Trophoblast cell (in vitro differentiated cells and primary cell): Measurements from ENCODE around the gene SLAMF9.

Experiments used
- DNase-seq, 2 donors: peaks; one replicate each; pipeline ENCODE4 v3.0.0-alpha.2; 2016
- H2AFZ ChIP-seq: 2 replicates; pipeline ENCODE4 v1.6.1; 2013; ENCODE audit warnings: low read length, moderate library complexity, mild to moderate bottlenecking; ENCODE audit not compliant: insufficient read depth, poor library complexity
- H2AK5ac ChIP-seq: 2 replicates; pipeline ENCODE4 v1.6.1; 2013; ENCODE audit warnings: mild to moderate bottlenecking, low read length
- H2BK120ac ChIP-seq: 2 replicates; pipeline ENCODE4 v1.6.1; 2013; ENCODE audit warnings: low read length, mild to moderate bottlenecking, moderate library complexity; ENCODE audit not compliant: insufficient read depth, poor library complexity
- H2BK12ac ChIP-seq: 2 replicates; pipeline ENCODE4 v1.6.1; 2013; ENCODE audit warnings: mild to moderate bottlenecking, low read length, moderate library complexity
- H2BK5ac ChIP-seq: 2 replicates; pipeline ENCODE4 v1.6.1; 2013; ENCODE audit warnings: low read length, low read depth, moderate library complexity, mild to moderate bottlenecking; ENCODE audit not compliant: poor library complexity
- H3K14ac ChIP-seq: 2 replicates; pipeline ENCODE4 v1.6.1; 2013; ENCODE audit warnings: mild to moderate bottlenecking, low read length
- H3K18ac ChIP-seq: 2 replicates; pipeline ENCODE4 v1.6.1; 2013; ENCODE audit warnings: mild to moderate bottlenecking, low read length
- H3K23ac ChIP-seq: 2 replicates; pipeline ENCODE4 v1.6.1; 2013; ENCODE audit warnings: low read length
- H3K27ac ChIP-seq: 2 replicates; pipeline ENCODE4 v1.5.1; 2013; ENCODE audit warnings: low read depth, mild to moderate bottlenecking, inconsistent platforms, low read length, moderate library complexity
- H3K27me3 ChIP-seq: 2 replicates; pipeline ENCODE4 v1.6.1; 2013; ENCODE audit warnings: inconsistent platforms, mild to moderate bottlenecking, low read length, moderate library complexity; ENCODE audit not compliant: insufficient read depth
- H3K36me3 ChIP-seq, 2 experiments: 1 replicate in 1 of 2; 2 replicates in 1 of 2; pipeline ENCODE4 v1.6.1; 2013; ENCODE audit warnings: low read length in 2 of 2, mild to moderate bottlenecking in 2 of 2, moderate library complexity in 1 of 2; ENCODE audit not compliant: insufficient read depth in 2 of 2, control insufficient read depth in 1 of 2
- H3K4ac ChIP-seq: 2 replicates; pipeline ENCODE4 v1.6.1; 2013; ENCODE audit warnings: low read depth, mild to moderate bottlenecking, low read length, moderate library complexity
- H3K4me1 ChIP-seq, 2 experiments: 1 replicate in 1 of 2; 2 replicates in 1 of 2; pipeline ENCODE4 v1.6.1; 2013; ENCODE audit warnings: low read length in 2 of 2, mild to moderate bottlenecking in 2 of 2, moderate library complexity in 1 of 2; ENCODE audit not compliant: insufficient read depth in 2 of 2, control insufficient read depth in 1 of 2
- H3K4me2 ChIP-seq: 2 replicates; pipeline ENCODE4 v1.6.1; 2013; ENCODE audit warnings: inconsistent platforms, mild to moderate bottlenecking, low read length, moderate library complexity
- H3K4me3 ChIP-seq: 2 replicates; pipeline ENCODE4 v1.5.1; 2013; ENCODE audit warnings: mild to moderate bottlenecking, low read depth, low read length, inconsistent platforms
- H3K79me1 ChIP-seq: one replicate; pipeline ENCODE4 v1.6.1; 2013; ENCODE audit warnings: low read length
- H3K79me2 ChIP-seq: 2 replicates; pipeline ENCODE4 v1.6.1; 2013; ENCODE audit warnings: low read length, mild to moderate bottlenecking; ENCODE audit not compliant: control insufficient read depth, insufficient read depth, poor library complexity
- H3K9ac ChIP-seq: 2 replicates; pipeline ENCODE4 v1.6.1; 2013; ENCODE audit warnings: mild to moderate bottlenecking, low read length
- H3K9me3 ChIP-seq: 2 replicates; pipeline ENCODE4 v1.6.1; 2013; ENCODE audit warnings: low read depth, mild to moderate bottlenecking, control low read depth, inconsistent platforms, low read length; ENCODE audit not compliant: insufficient read depth
- H4K12ac ChIP-seq: 2 replicates; pipeline ENCODE4 v1.6.1; 2013; ENCODE audit warnings: low read depth, mild to moderate bottlenecking, low read length, moderate library complexity
- H4K8ac ChIP-seq: 2 replicates; pipeline ENCODE4 v1.6.1; 2013; ENCODE audit warnings: low read depth, mild to moderate bottlenecking, low read length, moderate library complexity
- H4K91ac ChIP-seq: one replicate; pipeline ENCODE4 v1.6.1; 2013; ENCODE audit warnings: low read depth, mild to moderate bottlenecking, low read length, moderate library complexity
- WGBS: extraction: QIAGEN DNeasy Blood & Tissue Kit; methylation state at CpG from one replicate; pipeline ENCODE4 v1.1.7; 2013; ENCODE audit warnings: missing lambda C conversion rate; ENCODE audit not compliant: insufficient read length, insufficient coverage; ENCODE audit errors: extremely low coverage; 5-methylcytosine and 5-hydroxymethylcytosine counted together

The SLAMF9 gene

DNA sequence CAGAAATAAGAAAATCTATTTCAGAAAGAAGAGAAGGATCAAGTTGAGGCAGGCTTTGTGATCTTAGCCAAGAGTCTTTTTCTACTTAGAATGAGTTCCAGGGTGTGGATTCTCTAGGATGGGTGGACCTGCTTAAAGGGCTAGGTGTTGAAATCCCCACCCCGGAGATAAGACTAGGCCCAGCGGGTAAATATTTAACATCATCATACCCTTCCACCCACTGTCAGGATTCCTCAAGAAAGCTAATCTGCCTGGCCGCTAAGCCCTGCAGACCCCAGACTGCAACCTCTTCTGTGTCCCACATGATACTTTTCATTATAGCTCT lies 14.4 kb downstream of the SLAMF9 start:
- Histone ChIP-seq H2BK120ac (no peak overlapping the region), H2BK5ac (no peak overlapping the region), H3K4ac (no peak overlapping the region), H3K23ac (no peak overlapping the region), H4K8ac (no peak overlapping the region), H3K9ac (no peak overlapping the region), H3K14ac (no peak overlapping the region), H4K12ac (no peak overlapping the region), H3K4me2 (no peak overlapping the region), H3K79me1 (no peaks in the 10 kb centered on the region), H2AK5ac (no peak overlapping the region), H3K27ac (no peak overlapping the region), H3K18ac (no peak overlapping the region), H3K4me3 (no peak overlapping the region), H3K9me3 (no peaks in the 10 kb centered on the region), H3K27me3 (no peaks in the 10 kb centered on the region), H4K91ac (no peak overlapping the region), H3K4me1 (peaks cover 0 to 6% of the 10 kb centered on the region in 2 experiments), H2AFZ (no peak overlapping the region), H2BK12ac (no peak overlapping the region), H3K36me3 (no peaks in the 10 kb centered on the region), H3K79me2 (no peaks in the 10 kb centered on the region)
- DNase-seq: peak in 1 of 2 donors; percentile 60
- WGBS: no CpG with 5 or more reads among the region's 3 CpGs

DNA sequence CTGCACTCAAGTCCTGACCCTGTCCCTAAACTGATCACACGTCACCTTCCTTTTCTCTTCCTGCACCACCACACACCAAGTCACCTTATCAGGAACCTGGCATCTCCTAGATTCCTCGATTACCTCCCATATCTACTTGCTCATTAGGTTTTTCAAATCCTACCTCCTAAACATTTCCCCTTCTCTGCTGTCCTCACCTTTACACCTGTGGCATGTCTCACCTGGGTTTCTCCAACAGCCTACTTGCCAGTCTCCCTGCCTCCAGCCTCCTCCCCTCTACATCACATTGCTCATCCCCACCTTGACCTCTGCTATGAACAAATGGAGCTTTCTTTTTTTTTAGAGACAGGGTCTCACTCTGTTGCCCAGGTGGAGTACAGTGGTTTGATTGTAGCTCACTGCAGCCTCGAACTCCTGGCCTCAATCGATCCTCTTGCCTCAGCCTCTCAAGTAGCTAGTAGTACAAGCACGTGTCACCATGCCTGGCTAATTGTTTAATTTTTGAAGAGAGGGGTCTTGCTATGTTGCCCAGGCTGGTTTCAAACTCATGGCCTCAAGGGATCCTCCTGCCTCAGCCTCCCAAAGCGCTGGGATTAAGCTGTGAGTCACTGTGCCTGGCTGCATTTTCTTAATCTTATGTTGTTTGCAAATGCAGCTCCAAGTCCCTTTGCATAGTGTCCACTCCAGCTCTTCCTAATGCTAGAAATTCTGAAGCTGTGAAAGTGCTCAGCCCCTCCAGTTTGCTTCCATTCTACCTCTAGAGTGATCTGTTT lies 14.9 kb downstream of the SLAMF9 start:
- H3K9ac ChIP-seq: no peak overlapping the region
- no peak overlapping the region for H2BK12ac ChIP-seq
- no peak overlapping the region for H4K8ac ChIP-seq
- no peak overlapping the region for H2BK120ac ChIP-seq
- H2AK5ac ChIP-seq: no peak overlapping the region
- no peaks in the 10 kb centered on the region for H3K79me2 ChIP-seq
- H3K4me3 ChIP-seq: no peak overlapping the region
- no peak overlapping the region for H2AFZ ChIP-seq
- peak in 1 of 2 donors; percentile 35 for DNase-seq
- H3K27ac ChIP-seq: no peak overlapping the region
- no peak overlapping the region for H3K14ac ChIP-seq
- no peaks in the 10 kb centered on the region for H3K9me3 ChIP-seq
- peaks cover 0 to 2% of the 10 kb centered on the region in 2 experiments for H3K36me3 ChIP-seq
- no peak overlapping the region for H2BK5ac ChIP-seq
- no peak overlapping the region for H3K4ac ChIP-seq
- H3K4me2 ChIP-seq: no peak overlapping the region
- WGBS: no CpG with 5 or more reads among the region's 6 CpGs
- H3K23ac ChIP-seq: no peak overlapping the region
- no peak overlapping the region for H3K18ac ChIP-seq
- H3K79me1 ChIP-seq: no peaks in the 10 kb centered on the region
- no peaks in the 10 kb centered on the region for H3K27me3 ChIP-seq
- H4K91ac ChIP-seq: no peak overlapping the region
- peaks cover 0 to 6% of the 10 kb centered on the region in 2 experiments for H3K4me1 ChIP-seq
- H4K12ac ChIP-seq: no peak overlapping the region

DNA sequence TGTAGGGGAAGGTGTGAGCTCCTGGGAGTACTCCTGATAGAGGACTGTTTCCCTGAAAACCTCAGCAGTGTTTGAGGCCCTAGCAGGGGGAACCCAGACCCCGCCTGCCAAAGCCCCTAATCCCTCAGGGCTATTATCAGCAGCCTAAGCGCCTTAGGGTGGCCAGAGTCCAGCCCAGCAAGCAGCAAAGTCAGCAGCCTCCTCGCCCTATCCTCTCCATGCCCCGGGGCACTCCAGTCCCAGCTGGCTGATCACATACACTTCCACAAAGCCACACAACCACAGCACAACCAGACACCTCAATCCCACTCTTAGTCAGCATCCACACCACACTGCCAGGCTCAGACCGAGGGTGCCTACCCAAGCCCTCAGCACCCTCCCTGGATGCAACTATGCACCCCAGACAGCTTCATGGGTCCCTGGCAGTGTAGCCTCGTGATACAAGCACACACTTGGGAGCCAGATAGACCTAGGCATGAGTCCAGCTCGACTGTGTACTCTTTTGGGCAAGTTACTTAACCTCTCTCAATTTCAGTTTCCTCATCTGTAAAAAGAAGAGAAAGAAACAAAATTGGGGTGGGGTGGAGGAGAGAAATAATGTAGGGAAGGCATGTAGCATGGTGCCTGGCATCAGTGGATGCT lies 15.7 kb downstream of the SLAMF9 start:
- Histone ChIP-seq H3K9me3 (no peaks in the 10 kb centered on the region), H3K4me1 (peaks cover 0 to 9% of the 10 kb centered on the region in 2 experiments), H3K79me1 (no peaks in the 10 kb centered on the region), H2AFZ (no peak overlapping the region), H3K79me2 (no peaks in the 10 kb centered on the region), H4K91ac (no peak overlapping the region), H2AK5ac (no peak overlapping the region), H3K14ac (no peak overlapping the region), H3K23ac (no peak overlapping the region), H3K27me3 (no peaks in the 10 kb centered on the region), H4K12ac (no peak overlapping the region), H3K36me3 (peaks cover 0 to 4% of the 10 kb centered on the region in 2 experiments), H2BK120ac (no peak overlapping the region), H2BK12ac (no peak overlapping the region), H3K9ac (no peak overlapping the region), H3K27ac (no peak overlapping the region), H3K4me3 (no peak overlapping the region), H3K4me2 (no peak overlapping the region), H3K4ac (no peak overlapping the region), H3K18ac (no peak overlapping the region), H2BK5ac (no peak overlapping the region), H4K8ac (no peak overlapping the region)
- DNase-seq: no peak
- WGBS: no CpG with 5 or more reads among the region's 7 CpGs

DNA sequence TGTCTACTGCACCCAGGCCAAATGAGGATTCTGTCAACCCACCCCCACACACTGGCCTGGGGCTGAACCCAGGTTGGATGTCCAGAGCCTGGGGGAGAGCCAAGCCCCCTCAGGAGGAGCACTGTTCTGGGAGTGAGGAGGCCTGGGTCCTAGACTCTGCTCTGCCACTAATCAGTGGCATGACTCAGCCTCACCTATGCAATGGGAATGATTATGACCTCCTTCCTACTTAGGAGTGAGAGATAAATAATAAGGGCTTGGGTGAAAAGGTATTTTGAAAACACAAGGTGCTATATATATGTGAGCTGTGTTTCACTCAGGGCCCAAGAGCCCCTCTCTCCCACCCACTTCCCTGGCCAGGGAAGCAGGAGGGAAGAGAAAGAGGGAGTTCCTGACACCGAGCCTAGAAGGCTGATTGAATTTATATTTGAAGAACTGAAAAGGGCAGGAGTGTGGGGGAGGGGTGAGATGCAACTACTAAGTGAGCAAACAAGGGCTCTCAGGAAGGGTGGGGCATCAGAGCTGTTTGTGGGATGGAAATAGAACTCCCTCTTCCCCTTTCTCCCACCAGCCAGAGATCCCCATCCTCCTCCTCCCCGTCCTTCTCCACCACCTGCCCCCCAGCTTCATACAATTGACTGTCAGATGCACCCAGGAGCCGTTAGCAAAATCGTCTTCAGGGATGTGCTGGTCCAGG lies 16.8 kb downstream of the SLAMF9 start:
- Histone ChIP-seq H3K36me3 (peaks cover 0 to 4% of the 10 kb centered on the region in 2 experiments), H3K27me3 (no peaks in the 10 kb centered on the region), H3K18ac (no peak overlapping the region), H2BK12ac (no peak overlapping the region), H3K23ac (no peak overlapping the region), H3K79me1 (no peaks in the 10 kb centered on the region), H2AFZ (no peak overlapping the region), H3K14ac (no peak overlapping the region), H3K9ac (no peak overlapping the region), H3K4ac (no peak overlapping the region), H3K4me1 (peaks cover 3 to 14% of the 10 kb centered on the region in 2 experiments), H4K8ac (no peak overlapping the region), H3K79me2 (no peaks in the 10 kb centered on the region), H2BK5ac (no peak overlapping the region), H3K27ac (no peak overlapping the region), H4K91ac (no peak overlapping the region), H2AK5ac (no peak overlapping the region), H2BK120ac (no peak overlapping the region), H3K9me3 (no peaks in the 10 kb centered on the region), H3K4me2 (no peak overlapping the region), H3K4me3 (no peak overlapping the region), H4K12ac (no peak overlapping the region)
- WGBS: no CpG with 5 or more reads among the region's 4 CpGs
- no peak for DNase-seq
